Activated T-helper 1 cell treated with anti-CD3 and anti-CD28 coated beads, Interleukin-12 subunit alpha, Interleukin-12 subunit beta, Interleukin-2, Interleukin-4 antibody, amounts not matched to agents 30 ng/mL and 10 ng/mL and 1 ng/mL, durations not matched to agents 14 hours and 24 hours and 36 hours (primary cell): Measurements from ENCODE around the gene TRABD2B. TPM values are rescaled to one million over a fixed set of nuclear protein-coding genes. Genes with fewer than 3 reads are reported as not detected.

Experiments used
- DNase-seq: peaks from one replicate; pipeline ENCODE4 v3.0.0; 2021; ENCODE audit warnings: low spot score
- H3K27ac Mint-ChIP-seq: one replicate; pipeline ENCODE4 v1.8.0; 2021; ENCODE audit warnings: mild to moderate bottlenecking, mixed read lengths
- H3K27me3 Mint-ChIP-seq: one replicate; pipeline ENCODE4 v1.8.0; 2022; ENCODE audit warnings: mild to moderate bottlenecking, moderate library complexity, mixed read lengths; ENCODE audit not compliant: insufficient read depth
- H3K36me3 Mint-ChIP-seq: one replicate; pipeline ENCODE4 v1.8.0; 2021; ENCODE audit warnings: low read depth, mixed read lengths
- H3K4me1 Mint-ChIP-seq: one replicate; pipeline ENCODE4 v1.8.0; 2021; ENCODE audit warnings: low read depth, mixed read lengths
- H3K4me3 Mint-ChIP-seq: one replicate; pipeline ENCODE4 v1.8.0; 2021; ENCODE audit warnings: mild to moderate bottlenecking, moderate library complexity, mixed read lengths
- H3K9me3 Mint-ChIP-seq: one replicate; pipeline ENCODE4 v1.8.0; 2021; ENCODE audit warnings: mixed read lengths
- intact Hi-C: fragments of 100-400 bp; cut with micrococcal nuclease; formaldehyde crosslinking; loops from one replicate; pipeline ENCODE4 v1.15.1; 2024
- total RNA-seq: library from RNA; stranded (reverse); gene quantifications from 2 replicates; pipeline ENCODE4 v1.2.3, GENCODE V29; 2022

TRABD2B gene
- total RNA-seq, 1 donor from 2014 or later = not detected

GRCh38 chr1:47873337-47873736 is 123.8 kb downstream of the TRABD2B start:
- intact Hi-C loops = no loop called here
- H3K4me3 Mint-ChIP-seq = no peak overlapping the region
- DNase-seq = no peak
- H3K4me1 Mint-ChIP-seq = no peaks in the 10 kb centered on the region
- H3K36me3 Mint-ChIP-seq = no peaks in the 10 kb centered on the region
- H3K27ac Mint-ChIP-seq = no peak overlapping the region
- H3K9me3 Mint-ChIP-seq = no peaks in the 10 kb centered on the region
- peaks cover 2% of the 10 kb centered on the region for H3K27me3 Mint-ChIP-seq

GRCh38 chr1:47872886-47873285 is 124.3 kb downstream of the TRABD2B start:
- peaks cover 2% of the 10 kb centered on the region for H3K27me3 Mint-ChIP-seq
- no peak overlapping the region for H3K4me3 Mint-ChIP-seq
- H3K36me3 Mint-ChIP-seq = no peaks in the 10 kb centered on the region
- no peak overlapping the region for H3K27ac Mint-ChIP-seq
- H3K4me1 Mint-ChIP-seq = no peaks in the 10 kb centered on the region
- no peak for DNase-seq
- H3K9me3 Mint-ChIP-seq = no peaks in the 10 kb centered on the region
- intact Hi-C loops = no loop called here

GRCh38 chr1:47871799-47872353 is 125.3 kb downstream of the TRABD2B start:
- DNase-seq = no peak
- H3K27ac Mint-ChIP-seq = no peak overlapping the region
- no peaks in the 10 kb centered on the region for H3K9me3 Mint-ChIP-seq
- intact Hi-C loops = no loop called here
- H3K36me3 Mint-ChIP-seq = no peaks in the 10 kb centered on the region
- peaks cover 2% of the 10 kb centered on the region for H3K27me3 Mint-ChIP-seq
- no peaks in the 10 kb centered on the region for H3K4me1 Mint-ChIP-seq
- no peak overlapping the region for H3K4me3 Mint-ChIP-seq

- Mint-ChIP-seq H3K4me1 (no peaks in the 10 kb centered on the region), H3K27ac (no peak overlapping the region), H3K27me3 (peaks cover 2% of the 10 kb centered on the region), H3K4me3 (no peak overlapping the region), H3K9me3 (no peaks in the 10 kb centered on the region), H3K36me3 (no peaks in the 10 kb centered on the region)
- DNase-seq = no peak
- intact Hi-C loops = no loop called here
These were observed 126.1 kb downstream of the TRABD2B start for GRCh38 chr1:47870946-47871676.

- no peaks in the 10 kb centered on the region for H3K9me3 Mint-ChIP-seq
- H3K4me3 Mint-ChIP-seq = no peak overlapping the region
- intact Hi-C loops = no loop called here
- no peaks in the 10 kb centered on the region for H3K36me3 Mint-ChIP-seq
- no peak overlapping the region for H3K27ac Mint-ChIP-seq
- peaks cover 2% of the 10 kb centered on the region for H3K27me3 Mint-ChIP-seq
- no peaks in the 10 kb centered on the region for H3K4me1 Mint-ChIP-seq
- no peak for DNase-seq
These were observed 126.7 kb downstream of the TRABD2B start for GRCh38 chr1:47870480-47870879.

- no peaks in the 10 kb centered on the region for H3K9me3 Mint-ChIP-seq
- DNase-seq = no peak
- no peaks in the 10 kb centered on the region for H3K36me3 Mint-ChIP-seq
- no peak overlapping the region for H3K4me3 Mint-ChIP-seq
- intact Hi-C loops = no loop called here
- peaks cover 2% of the 10 kb centered on the region for H3K27me3 Mint-ChIP-seq
- H3K27ac Mint-ChIP-seq = no peak overlapping the region
- no peaks in the 10 kb centered on the region for H3K4me1 Mint-ChIP-seq
These were observed 128.9 kb downstream of the TRABD2B start for GRCh38 chr1:47868348-47868676.

GRCh38 chr1:47867438-47868347 is 129.5 kb downstream of the TRABD2B start:
- Mint-ChIP-seq H3K27me3 (peaks cover 2% of the 10 kb centered on the region), H3K27ac (no peak overlapping the region), H3K9me3 (no peaks in the 10 kb centered on the region), H3K4me3 (no peak overlapping the region), H3K36me3 (no peaks in the 10 kb centered on the region), H3K4me1 (no peaks in the 10 kb centered on the region)
- no peak for DNase-seq
- intact Hi-C loops = no loop called here

GRCh38 chr1:47866601-47867437 is 130.4 kb downstream of the TRABD2B start:
- Mint-ChIP-seq H3K4me3 (no peak overlapping the region), H3K9me3 (no peaks in the 10 kb centered on the region), H3K27ac (no peak overlapping the region), H3K27me3 (peaks cover 2% of the 10 kb centered on the region), H3K4me1 (no peaks in the 10 kb centered on the region), H3K36me3 (no peaks in the 10 kb centered on the region)
- DNase-seq = no peak
- intact Hi-C loops = no loop called here

GRCh38 chr1:47865881-47866535 is 131.2 kb downstream of the TRABD2B start:
- no peaks in the 10 kb centered on the region for H3K36me3 Mint-ChIP-seq
- H3K4me3 Mint-ChIP-seq = no peak overlapping the region
- intact Hi-C loops = no loop called here
- H3K9me3 Mint-ChIP-seq = no peaks in the 10 kb centered on the region
- H3K4me1 Mint-ChIP-seq = no peaks in the 10 kb centered on the region
- no peak for DNase-seq
- no peak overlapping the region for H3K27ac Mint-ChIP-seq
- H3K27me3 Mint-ChIP-seq = peaks cover 2% of the 10 kb centered on the region

GRCh38 chr1:47859092-47859743 is 138.0 kb downstream of the TRABD2B start:
- Mint-ChIP-seq H3K4me1 (peaks cover 6% of the 10 kb centered on the region), H3K27me3 (no peaks in the 10 kb centered on the region), H3K4me3 (no peak overlapping the region), H3K36me3 (no peaks in the 10 kb centered on the region), H3K27ac (no peak overlapping the region), H3K9me3 (no peaks in the 10 kb centered on the region)
- no peak for DNase-seq
- intact Hi-C loops = no loop called here

- no peak overlapping the region for H3K4me3 Mint-ChIP-seq
- H3K27ac Mint-ChIP-seq = no peak overlapping the region
- no peak for DNase-seq
- intact Hi-C loops = no loop called here
- no peaks in the 10 kb centered on the region for H3K27me3 Mint-ChIP-seq
- H3K4me1 Mint-ChIP-seq = peaks cover 6% of the 10 kb centered on the region
- no peaks in the 10 kb centered on the region for H3K9me3 Mint-ChIP-seq
- H3K36me3 Mint-ChIP-seq = no peaks in the 10 kb centered on the region
These were observed 140.2 kb downstream of the TRABD2B start for GRCh38 chr1:47856996-47857395.

GRCh38 chr1:47855230-47855629 is 142.0 kb downstream of the TRABD2B start:
- peaks cover 6% of the 10 kb centered on the region for H3K4me1 Mint-ChIP-seq
- no peaks in the 10 kb centered on the region for H3K27me3 Mint-ChIP-seq
- intact Hi-C loops = no loop called here
- H3K36me3 Mint-ChIP-seq = no peaks in the 10 kb centered on the region
- no peak overlapping the region for H3K4me3 Mint-ChIP-seq
- no peaks in the 10 kb centered on the region for H3K9me3 Mint-ChIP-seq
- H3K27ac Mint-ChIP-seq = no peak overlapping the region
- no peak for DNase-seq
